Measurements from ENCODE around the gene SHD. TPM values are rescaled to one million over a fixed set of nuclear protein-coding genes. Genes with fewer than 3 reads are reported as not detected.

The SHD gene
- total and polyA plus RNA-seq, 10 donors = 0.05 to 3.9 (median 0.78) TPM; not detected in 6

DNA sequence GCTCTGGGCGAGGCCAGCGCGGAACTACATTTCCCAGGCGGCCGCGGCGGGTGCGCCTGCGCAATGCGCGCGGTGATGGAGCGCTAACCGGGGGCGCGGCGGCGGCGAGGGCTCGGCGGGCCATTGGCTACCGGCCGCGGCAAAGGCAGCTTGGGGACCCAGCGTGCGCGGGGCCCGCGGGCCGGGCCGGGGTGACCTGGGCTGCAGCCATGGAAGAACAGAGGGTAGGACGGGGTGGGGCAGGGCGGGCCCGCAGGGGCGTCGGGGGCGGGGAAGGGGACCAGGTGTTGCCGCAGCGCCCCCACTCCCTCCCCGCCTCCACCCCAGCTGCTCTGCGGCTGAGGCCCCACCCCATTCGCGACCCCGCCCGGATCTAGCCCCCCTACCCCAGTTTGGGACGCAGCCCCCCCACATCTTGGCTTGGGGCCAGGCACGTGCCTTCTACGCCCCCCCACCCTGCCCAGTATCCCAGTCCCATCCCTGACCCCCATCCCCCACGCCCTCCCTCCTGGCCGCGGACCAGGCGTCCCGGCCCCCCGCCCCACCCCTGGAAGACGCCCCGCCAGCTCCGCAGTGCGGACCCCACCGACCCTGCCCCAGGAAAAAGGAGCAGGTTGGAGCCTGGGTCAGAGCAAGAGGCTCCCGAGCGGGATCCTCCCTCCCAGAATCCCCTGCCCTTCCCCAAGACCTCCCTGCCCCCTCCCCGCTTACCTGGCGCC is 25.6 kb downstream of the SHD start, which contains the start of gene FSD1:
Gene FSD1, plus strand, starts transcription at position 61 of the 719 bp plus-strand sequence. Its CDS starts 149 bp downstream, at position 210.
- Histone ChIP-seq H3K4me3 (peak within 1 kb of the TSS in 7 of 8 donors; percentile 9 to 71 (median 34)), H3K9me3 (no peaks in the 10 kb centered on the region), H3K27ac (peak within 1 kb of the TSS in 3 of 8 donors; percentile 56 to 59 (median 59)), H3K36me3 (no peaks in the 10 kb centered on the region), H3K27me3 (replicated peaks in 1 of 7) (peaks cover 0 to 40% (median 18%) of the 10 kb centered on the region in 7 donors), H3K4me1 (peaks cover 0 to 26% (median 8%) of the 10 kb centered on the region in 6 donors)
- DNase-seq = no peak
- intact Hi-C loops (cut with DNase I; ENCODE audit: low total_unique reads) = no loop called here
- TF ChIP-seq POLR2A (IDR thresholded peaks at IDR 0.05) (no peak), POLR2AphosphoS5 (IDR thresholded peaks at IDR 0.05) (peak in 1 of 3 donors; percentile 27)
- TF ChIP-seq, protein P1, sequence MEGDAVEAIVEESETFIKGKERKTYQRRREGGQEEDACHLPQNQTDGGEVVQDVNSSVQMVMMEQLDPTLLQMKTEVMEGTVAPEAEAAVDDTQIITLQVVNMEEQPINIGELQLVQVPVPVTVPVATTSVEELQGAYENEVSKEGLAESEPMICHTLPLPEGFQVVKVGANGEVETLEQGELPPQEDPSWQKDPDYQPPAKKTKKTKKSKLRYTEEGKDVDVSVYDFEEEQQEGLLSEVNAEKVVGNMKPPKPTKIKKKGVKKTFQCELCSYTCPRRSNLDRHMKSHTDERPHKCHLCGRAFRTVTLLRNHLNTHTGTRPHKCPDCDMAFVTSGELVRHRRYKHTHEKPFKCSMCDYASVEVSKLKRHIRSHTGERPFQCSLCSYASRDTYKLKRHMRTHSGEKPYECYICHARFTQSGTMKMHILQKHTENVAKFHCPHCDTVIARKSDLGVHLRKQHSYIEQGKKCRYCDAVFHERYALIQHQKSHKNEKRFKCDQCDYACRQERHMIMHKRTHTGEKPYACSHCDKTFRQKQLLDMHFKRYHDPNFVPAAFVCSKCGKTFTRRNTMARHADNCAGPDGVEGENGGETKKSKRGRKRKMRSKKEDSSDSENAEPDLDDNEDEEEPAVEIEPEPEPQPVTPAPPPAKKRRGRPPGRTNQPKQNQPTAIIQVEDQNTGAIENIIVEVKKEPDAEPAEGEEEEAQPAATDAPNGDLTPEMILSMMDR (IDR thresholded peaks at IDR 0.05 in 8 of 11, conservative IDR thresholded peaks at IDR 0.05 in 3 of 11) = no peak
- WGBS, 5 donors = 4 to 13% (median 9%) methylated on average over 37 to 61 of the region's 63 CpGs

DNA sequence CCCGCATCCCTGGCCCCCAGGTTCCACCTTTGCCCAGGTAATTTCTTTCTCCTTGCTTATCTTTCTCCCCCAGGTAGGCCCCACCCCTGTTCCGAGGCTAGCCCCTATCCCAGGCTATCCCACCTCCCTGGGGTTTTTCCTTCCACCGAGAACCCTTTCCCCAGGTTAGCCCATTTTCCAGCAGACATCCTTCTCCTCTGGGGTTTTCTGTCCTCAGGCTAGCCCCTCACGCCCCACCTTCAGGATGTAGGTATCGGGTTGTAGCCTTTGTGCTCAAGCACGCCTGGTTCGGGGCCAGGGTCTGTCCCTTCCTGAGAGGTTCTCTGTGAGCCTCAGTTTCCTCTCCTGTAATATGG is 26.2 kb downstream of the SHD start:
- no peak for DNase-seq
- Histone ChIP-seq H3K4me3 (no peak overlapping the region), H3K4me1 (peaks cover 0 to 26% (median 8%) of the 10 kb centered on the region in 6 donors), H3K36me3 (no peaks in the 10 kb centered on the region), H3K27ac (no peak overlapping the region), H3K9me3 (no peaks in the 10 kb centered on the region), H3K27me3 (replicated peaks in 1 of 7) (peaks cover 0 to 40% (median 18%) of the 10 kb centered on the region in 7 donors)
- 79 to 90% (median 81%) methylated on average over 7 of the region's 7 CpGs for WGBS, 5 donors
- intact Hi-C loops (cut with DNase I; ENCODE audit: low total_unique reads) = no loop called here
- TF ChIP-seq, protein P1 (IDR thresholded peaks at IDR 0.05 in 8 of 11, conservative IDR thresholded peaks at IDR 0.05 in 3 of 11) = no peak
- TF ChIP-seq POLR2A (IDR thresholded peaks at IDR 0.05) (no peak), POLR2AphosphoS5 (IDR thresholded peaks at IDR 0.05) (no peak)

DNA sequence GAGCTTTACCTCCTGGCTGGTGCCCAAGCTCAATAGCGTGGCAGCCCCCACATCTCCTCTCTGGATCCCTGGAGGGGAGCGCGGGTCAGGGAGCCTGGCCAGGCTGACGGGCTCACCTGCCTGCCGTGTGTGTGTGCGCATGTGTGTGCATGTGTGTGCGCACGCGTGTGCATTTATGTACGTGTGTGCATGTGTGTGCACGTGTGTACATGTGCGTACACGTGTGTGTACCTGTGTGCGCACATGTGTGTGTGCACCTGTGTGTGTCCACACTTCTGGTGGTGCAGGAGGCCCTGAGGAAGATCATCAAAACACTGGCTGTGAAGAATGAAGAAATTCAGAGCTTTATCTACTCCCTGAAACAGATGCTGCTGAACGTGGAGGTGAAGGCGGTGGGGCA is 26.6 kb downstream of the SHD start:
- H3K9me3 ChIP-seq = no peaks in the 10 kb centered on the region
- H3K4me3 ChIP-seq = no peak overlapping the region
- 86 to 93% (median 92%) methylated on average over 11 to 16 of the region's 16 CpGs for WGBS, 5 donors
- no peaks in the 10 kb centered on the region for H3K36me3 ChIP-seq
- no peak for TF ChIP-seq POLR2A (IDR thresholded peaks at IDR 0.05)
- no peak for TF ChIP-seq POLR2AphosphoS5 (IDR thresholded peaks at IDR 0.05)
- TF ChIP-seq, protein P1 (IDR thresholded peaks at IDR 0.05 in 8 of 11, conservative IDR thresholded peaks at IDR 0.05 in 3 of 11) = no peak
- H3K27ac ChIP-seq = no peak overlapping the region
- H3K27me3 ChIP-seq (replicated peaks in 1 of 7) = peaks cover 0 to 40% (median 18%) of the 10 kb centered on the region in 7 donors
- intact Hi-C loops (cut with DNase I; ENCODE audit: low total_unique reads) = no loop called here
- no peak for DNase-seq
- peaks cover 0 to 26% (median 8%) of the 10 kb centered on the region in 6 donors for H3K4me1 ChIP-seq
